Lower lobe of right lung (tissue), 2 donors: ENCODE data around the gene MYO5A. TPM values are rescaled to one million over a fixed set of nuclear protein-coding genes. Genes with fewer than 3 reads are reported as not detected.

ENCODE experiments used
- ATAC-seq, 2 donors: fragments of 200-7000 bp; cut with Tn5 transposase; one replicate each; pipeline ENCODE4 v1.9.1; 2020 to 2022; ENCODE audit warnings: mild to moderate bottlenecking in 2 of 2, moderate library complexity in 2 of 2
- DNase-seq: peaks from one replicate; pipeline ENCODE4 v3.0.0-alpha.2; 2020
- H3K27ac ChIP-seq: fragments of 200-600 bp; one replicate; pipeline ENCODE4 v1.8.0; 2022
- H3K27me3 ChIP-seq: fragments of 200-600 bp; one replicate; pipeline ENCODE4 v1.8.0; 2022; ENCODE audit warnings: low read depth
- H3K36me3 ChIP-seq: fragments of 200-600 bp; one replicate; pipeline ENCODE4 v1.8.0; 2022; ENCODE audit warnings: mild to moderate bottlenecking
- H3K4me1 ChIP-seq: fragments of 200-600 bp; one replicate; pipeline ENCODE4 v1.8.0; 2022
- H3K4me3 ChIP-seq: fragments of 200-600 bp; one replicate; pipeline ENCODE4 v1.8.0; 2022; ENCODE audit warnings: mild to moderate bottlenecking
- H3K9me3 ChIP-seq: fragments of 200-600 bp; one replicate; pipeline ENCODE4 v1.8.0; 2022
- intact Hi-C: fragments of 100-400 bp; cut with DNase I; formaldehyde crosslinking; loops from one replicate; pipeline ENCODE4 v1.11.0; 2022
- microRNA-seq: library from miRNA; unstranded; fragments of <30 nt; microRNA quantifications from one replicate; pipeline ENCODE4 v1.2.0, GENCODE V29; 2020; ENCODE audit warnings: borderline number of aligned reads
- total RNA-seq: library from RNA; stranded (reverse); fragmentation: NEBNext Ultra II Directional; extraction: Animal tissue kit (Norgen Biotek cat#: 25700); gene quantifications from one replicate; pipeline ENCODE4 v1.2.1, GENCODE V29; 2021
- TF ChIP-seq, protein P1 (sequence below): fragments of 200-600 bp; IDR thresholded peaks from one replicate; pipeline ENCODE4 v1.8.0; 2022; ENCODE audit warnings: antibody characterized with exemption, mild to moderate bottlenecking
- donor health status: DM: no; HTN: yes; CAD: no; lungs with severe emphysema.

The MYO5A gene
- total RNA-seq, 1 donor from 2014 or later: 36.1 TPM

DNA sequence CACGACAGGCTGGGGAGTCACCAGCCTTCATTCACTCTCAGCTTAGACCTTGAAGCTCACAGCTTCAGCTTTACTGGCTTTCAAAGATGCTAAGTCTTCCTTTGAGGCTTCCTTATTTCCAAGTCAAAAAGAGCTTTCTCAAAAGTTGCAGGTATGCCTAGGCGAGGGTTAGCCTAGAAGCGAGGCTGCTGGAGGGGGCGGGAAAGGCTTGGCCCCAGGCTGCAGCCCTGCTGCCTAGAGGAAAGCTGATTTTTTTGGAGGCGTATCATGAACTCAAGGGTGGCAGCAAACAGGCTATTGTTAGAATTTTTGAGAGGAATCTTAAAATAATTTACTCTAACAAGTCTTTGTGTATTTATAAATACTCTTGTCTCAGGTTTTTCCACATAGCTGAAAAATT lies 270.2 kb downstream of the MYO5A start:
- TF ChIP-seq, protein P1, sequence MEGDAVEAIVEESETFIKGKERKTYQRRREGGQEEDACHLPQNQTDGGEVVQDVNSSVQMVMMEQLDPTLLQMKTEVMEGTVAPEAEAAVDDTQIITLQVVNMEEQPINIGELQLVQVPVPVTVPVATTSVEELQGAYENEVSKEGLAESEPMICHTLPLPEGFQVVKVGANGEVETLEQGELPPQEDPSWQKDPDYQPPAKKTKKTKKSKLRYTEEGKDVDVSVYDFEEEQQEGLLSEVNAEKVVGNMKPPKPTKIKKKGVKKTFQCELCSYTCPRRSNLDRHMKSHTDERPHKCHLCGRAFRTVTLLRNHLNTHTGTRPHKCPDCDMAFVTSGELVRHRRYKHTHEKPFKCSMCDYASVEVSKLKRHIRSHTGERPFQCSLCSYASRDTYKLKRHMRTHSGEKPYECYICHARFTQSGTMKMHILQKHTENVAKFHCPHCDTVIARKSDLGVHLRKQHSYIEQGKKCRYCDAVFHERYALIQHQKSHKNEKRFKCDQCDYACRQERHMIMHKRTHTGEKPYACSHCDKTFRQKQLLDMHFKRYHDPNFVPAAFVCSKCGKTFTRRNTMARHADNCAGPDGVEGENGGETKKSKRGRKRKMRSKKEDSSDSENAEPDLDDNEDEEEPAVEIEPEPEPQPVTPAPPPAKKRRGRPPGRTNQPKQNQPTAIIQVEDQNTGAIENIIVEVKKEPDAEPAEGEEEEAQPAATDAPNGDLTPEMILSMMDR: no peak
- Histone ChIP-seq H3K27ac (no peak overlapping the region), H3K4me1 (peaks cover 35% of the 10 kb centered on the region), H3K9me3 (no peaks in the 10 kb centered on the region), H3K36me3 (peaks cover 25% of the 10 kb centered on the region), H3K27me3 (no peaks in the 10 kb centered on the region), H3K4me3 (no peak overlapping the region)
- DNase-seq (no peak), ATAC-seq (no peak)
- intact Hi-C loops: no loop called here

DNA sequence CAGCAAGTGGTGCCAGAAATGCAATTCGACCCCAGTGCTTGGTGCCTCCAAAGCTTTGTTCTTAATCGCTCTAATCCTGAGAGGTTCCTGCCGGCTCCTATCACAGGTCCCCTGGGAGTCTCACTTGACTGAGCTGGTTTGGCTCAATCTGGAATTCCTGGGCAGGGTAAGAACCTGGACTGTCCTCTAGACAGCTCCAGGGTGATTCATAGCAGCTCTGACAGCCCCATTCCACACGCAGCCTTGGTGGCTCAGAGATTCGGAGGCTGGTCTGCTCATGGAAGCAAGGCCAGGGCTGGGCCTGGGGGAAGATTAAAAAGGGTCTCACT lies 271.0 kb downstream of the MYO5A start:
- H3K4me1 ChIP-seq: peaks cover 39% of the 10 kb centered on the region
- H3K27me3 ChIP-seq: no peaks in the 10 kb centered on the region
- TF ChIP-seq, protein P1: no peak
- no peaks in the 10 kb centered on the region for H3K9me3 ChIP-seq
- H3K4me3 ChIP-seq: no peak overlapping the region
- ATAC-seq (peak; percentile 14 to 15), DNase-seq (no peak)
- peaks cover 24% of the 10 kb centered on the region for H3K36me3 ChIP-seq
- intact Hi-C loops: no loop called here
- no peak overlapping the region for H3K27ac ChIP-seq

Small RNAs within 50 kb of the gene (microRNA-seq; reads per million reads assigned to microRNA genes)
- gene MIR1266: not detected

Other genes with a start within 250 kb of the MYO5A start
- gene MYO5C, start 233.1 kb downstream of the MYO5A start, total RNA-seq: 74.7 TPM
- gene ARPP19, start 40.1 kb upstream of the MYO5A start, total RNA-seq: 150 TPM
- gene ATOSA, start 150.5 kb upstream of the MYO5A start, total RNA-seq: 46.7 TPM